Fibroblast of skin of left quadriceps (primary cell): ENCODE data around the gene CNGA3.
"Not testable (repeated sequence)": the region's sequence is repeated elsewhere in the genome, so short reads cannot be mapped to it uniquely, and the experiment has no call there.

Experiments
- DNase-seq, 2 experiments: peaks; one replicate each; pipeline ENCODE4 v3.0.0-alpha.2; 2013; ENCODE audit warnings: low read depth in 2 of 2

Gene CNGA3

DNA sequence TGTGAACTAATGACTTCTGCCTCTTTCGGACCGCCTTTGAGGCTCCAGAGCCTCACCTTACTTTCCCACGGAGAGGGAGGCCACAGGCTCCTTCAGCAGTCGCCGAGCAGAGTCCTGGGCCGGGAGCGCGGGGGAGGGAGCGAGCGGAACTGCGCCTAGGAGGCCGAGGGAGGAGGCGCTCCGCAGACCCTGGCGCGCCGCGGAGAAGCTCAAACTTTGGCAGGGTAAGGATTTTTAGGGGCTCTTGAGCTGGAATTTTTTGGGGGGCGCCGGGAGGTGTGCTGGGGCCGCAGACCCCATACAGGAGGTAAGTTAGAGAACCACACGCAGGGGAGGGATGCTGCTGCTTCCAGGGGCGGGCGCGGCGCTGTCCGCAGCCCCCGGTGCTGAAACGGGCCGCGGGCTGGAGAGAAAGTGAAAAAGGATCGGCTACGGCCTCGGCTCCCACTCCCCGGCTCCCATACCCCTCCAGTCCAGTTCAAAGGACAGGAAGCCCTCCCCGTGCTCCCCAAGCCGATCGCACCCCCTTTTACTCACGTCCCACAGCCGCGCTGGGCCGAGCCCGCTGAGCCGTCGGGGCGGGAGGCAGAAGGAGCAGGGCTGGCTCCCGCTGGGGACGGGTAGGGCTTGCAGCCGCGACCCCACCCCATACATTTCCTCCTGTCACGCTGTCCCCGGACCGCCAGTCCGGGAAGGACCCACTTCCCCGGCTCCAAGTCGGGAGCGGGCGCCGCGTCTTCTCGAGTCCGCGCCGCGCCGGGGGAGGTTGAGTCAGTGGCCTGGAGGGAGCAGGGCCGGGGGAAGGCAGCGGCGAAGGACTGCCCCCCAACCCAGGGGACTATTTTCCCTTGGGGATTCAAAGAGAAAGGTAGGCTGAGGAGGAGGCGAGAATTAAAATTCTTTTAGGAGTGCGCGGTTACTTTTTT, at the start of gene CNGA3:
Gene CNGA3, plus strand, starts transcription at position 146 of the 926 bp plus-strand sequence. CDS start 23,520 bp downstream, outside the sequence.
- DNase-seq = no peak

DNA sequence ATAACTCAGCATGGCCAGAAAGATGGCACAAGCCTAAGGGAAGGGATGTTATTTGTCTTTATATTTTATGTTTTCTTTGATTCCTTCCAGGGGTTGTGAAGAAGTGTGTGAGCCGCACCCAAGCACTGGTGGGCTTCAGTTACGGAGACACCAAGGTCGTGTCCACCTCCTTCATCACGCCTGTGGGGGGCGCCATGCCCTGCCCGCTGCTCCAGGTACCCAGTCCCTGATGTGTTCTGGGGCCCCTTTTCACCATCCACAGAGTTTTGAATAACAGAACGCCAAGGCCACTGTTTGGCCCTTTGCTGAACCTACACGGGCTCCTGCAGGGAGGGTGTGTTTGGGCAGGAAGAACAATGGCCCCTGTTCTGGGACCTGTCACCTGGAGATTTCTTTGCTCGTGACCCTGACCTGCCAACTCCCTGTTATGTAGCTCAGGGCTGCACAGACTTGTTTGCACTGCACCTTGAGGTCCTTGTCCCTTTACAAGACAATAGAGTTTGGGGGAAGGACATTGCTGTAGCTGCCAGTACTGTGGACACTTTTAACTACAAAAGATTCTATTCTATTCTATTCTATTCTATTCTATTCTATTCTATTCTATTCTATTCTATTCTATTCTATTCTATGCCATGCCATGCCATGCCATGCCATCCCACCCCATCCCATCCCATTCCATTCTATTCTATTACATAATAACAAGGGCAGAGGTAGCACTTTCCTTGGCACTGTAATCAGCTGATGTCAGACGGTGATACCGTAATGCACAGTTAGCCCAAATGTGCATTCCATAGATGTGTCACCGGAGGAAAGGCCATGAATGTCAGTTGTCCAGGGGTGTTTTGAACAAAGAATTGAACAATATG, 48.2 kb upstream of the CNGA3 start:
- DNase-seq = no peak

DNA sequence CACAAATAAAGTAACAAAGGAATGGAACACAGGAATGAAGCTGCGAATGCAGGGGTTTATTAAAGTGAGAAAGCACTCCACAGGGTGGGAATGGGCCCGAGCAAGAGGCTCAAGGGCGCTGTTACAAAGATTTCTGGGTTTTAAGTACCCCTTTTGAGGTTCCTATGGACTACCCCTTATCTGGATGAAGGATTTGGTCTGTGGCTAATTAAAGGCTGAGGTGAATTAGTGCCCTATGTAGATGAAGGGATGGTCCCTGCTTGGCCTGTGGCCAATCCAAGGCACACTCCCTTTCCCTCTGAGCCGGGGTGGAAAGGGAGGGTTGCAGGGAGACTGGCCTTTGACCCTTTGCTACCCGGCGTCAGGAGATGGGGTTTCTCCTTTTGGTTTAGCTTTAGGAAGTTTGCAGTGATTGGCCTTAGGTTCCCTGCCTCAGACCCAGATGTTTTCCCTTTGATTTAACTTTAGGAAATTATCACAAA, 47.5 kb upstream of the CNGA3 start:
- no peak for DNase-seq

- no peak for DNase-seq
These were observed 46.9 kb upstream of the CNGA3 start for GRCh38 chr2:98299211-98299905.

DNA sequence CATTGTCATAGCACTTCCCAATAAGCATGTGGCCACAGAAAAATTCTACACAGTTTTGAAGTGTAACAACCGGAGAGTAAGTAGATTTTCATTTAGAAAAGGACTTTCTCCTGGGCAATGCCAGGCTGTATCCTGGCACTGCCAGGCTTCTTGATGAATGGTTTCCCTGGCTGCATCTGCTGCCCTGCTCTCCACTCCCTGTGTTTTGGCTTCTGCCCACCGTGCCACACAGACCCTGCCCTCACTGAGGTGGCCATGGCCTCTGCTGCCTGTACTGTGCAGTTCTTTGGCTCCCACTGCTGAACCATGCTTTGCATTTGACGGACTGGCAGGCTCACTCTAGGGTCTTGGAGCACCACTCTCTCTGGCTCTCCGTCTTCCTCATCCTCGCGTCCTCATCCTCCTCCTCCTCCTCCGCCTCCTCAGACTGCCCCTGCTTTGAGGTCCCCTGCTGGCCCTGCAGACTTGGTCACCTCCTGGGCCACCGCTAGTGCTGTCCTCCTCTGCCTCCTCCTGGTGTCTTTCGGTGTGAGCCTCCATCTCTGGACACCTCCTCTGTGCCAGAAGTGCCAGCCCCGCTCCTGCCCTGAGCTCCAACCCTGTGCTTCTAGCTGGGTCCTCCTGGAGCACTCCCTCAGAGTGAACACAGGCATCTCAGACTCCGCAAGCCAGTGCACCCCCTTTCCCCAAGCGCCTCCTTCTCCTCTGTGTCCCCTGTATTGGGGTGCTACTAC, 45.9 kb upstream of the CNGA3 start:
- no peak for DNase-seq

- no peak for DNase-seq
These were observed 44.8 kb upstream of the CNGA3 start for GRCh38 chr2:98301469-98301868.

- not testable (repeated sequence) for DNase-seq
These were observed 39.0 kb upstream of the CNGA3 start for GRCh38 chr2:98307131-98307696.

DNA sequence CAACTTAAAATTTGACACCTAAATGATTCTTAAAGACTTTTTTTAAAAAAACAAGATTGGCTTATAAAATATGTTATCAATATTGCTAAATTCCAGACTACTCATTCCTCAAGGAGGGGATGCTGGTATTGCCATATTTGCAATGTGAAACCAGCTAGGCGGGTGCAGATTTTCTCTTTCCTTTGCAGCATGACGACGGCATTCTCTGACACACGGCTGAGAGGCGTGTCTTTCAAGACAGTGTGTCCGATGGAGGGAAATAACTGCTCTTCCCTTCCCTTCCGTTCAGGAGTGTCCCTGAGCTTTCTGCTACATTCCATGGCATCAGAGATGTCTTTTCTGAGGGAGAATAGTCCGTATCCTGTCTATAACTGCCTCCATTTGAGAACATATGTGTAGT, 38.2 kb upstream of the CNGA3 start:
- peak; percentile 5 to 11 for DNase-seq

DNA sequence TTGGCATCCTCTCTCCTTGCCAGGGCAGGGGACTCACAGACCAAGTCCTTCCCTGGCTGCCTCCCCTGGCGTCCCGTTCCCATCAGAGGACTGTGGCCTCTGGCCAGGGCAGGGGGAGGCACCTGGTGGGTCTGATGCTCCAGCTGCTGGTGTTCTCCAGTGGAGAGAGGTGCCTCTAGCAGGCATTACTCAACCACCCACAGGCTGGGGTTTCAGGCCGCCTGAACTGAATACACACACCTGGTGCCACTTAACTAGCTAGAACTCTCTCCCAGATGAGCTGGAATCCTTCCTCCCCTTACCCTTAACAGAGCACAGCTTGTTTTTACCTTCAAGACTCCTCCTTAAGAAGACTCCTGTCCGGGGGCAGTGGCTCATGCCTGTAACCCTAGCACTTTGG, 37.7 kb upstream of the CNGA3 start:
- no peak for DNase-seq

DNA sequence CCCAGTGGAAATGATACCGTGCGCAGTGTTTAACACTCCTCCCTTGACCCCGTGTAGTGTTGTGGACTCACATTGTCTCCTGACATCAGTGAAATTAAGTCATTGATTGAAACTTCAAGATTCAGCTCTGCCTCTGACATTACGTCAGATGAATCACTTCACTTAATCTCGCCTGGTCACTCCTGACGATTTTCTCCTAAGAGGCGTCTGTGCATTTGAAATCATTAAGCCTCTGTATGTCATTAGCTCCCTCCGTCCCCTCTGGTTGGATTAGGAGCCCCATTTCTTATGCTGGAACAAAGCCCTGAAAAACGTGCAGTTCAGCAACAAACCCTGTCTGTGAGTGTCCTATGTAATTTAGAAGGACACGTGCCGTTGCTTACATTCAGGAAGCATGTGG, 36.7 kb upstream of the CNGA3 start:
- DNase-seq = no peak

DNA sequence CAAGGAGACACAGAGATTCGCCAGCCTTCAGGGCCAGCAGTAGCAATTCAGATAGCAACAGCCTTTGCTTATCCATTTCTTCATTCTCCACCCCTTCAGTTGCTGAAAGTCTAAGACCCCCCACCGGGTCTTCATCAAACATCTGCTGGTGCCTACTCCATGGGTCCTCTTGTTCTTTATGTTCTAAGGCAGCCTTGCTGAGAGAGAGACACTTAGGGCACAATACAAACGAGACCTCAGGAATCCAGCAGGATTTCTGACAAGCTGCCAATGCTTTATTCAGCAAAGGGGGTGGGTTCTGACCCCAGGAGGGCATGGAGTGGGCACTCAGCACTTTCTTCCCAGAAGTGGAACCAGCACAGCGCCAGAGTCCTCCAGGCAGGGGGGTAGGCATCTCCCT, 36.2 kb upstream of the CNGA3 start:
- no peak for DNase-seq

GRCh38 chr2:98311090-98311489, 35.2 kb upstream of the CNGA3 start:
- no peak for DNase-seq

- no peak for DNase-seq
These were observed 34.3 kb upstream of the CNGA3 start for GRCh38 chr2:98311771-98312545.

DNA sequence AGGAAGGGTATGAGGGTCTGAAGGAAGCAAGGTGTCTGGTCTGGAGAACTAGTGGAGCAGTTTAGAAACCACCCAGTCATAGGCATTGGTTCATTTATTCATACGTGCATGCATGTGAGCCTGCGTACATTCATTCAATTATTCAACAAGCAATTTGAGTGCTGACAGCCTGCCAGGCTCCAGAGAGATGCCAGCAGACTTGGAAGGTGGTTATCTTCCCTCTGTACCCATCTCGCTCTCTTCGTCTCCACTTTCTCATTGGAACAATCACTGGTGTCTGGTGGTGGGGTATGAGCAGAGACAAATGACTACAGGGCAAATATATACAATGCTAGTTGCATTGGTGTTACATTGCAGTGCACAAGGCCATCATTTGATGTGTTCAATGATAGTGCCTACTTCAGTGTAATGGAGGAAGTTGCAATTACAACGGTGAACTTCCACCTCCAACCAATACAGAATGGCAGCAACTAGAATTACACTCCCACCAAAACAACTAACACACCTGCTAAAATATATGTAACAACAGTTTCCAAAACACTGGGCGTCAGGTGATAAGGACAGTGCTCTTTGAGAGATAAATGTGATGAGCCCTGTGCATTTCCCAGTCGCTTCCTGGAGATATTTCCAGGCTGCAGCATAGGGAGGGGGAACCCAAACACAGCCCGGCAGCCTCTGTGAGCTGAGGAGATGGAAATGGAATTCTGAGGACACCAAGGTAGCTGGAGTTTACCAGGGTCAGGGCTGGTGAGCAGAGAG, 32.6 kb upstream of the CNGA3 start:
- no peak for DNase-seq

DNA sequence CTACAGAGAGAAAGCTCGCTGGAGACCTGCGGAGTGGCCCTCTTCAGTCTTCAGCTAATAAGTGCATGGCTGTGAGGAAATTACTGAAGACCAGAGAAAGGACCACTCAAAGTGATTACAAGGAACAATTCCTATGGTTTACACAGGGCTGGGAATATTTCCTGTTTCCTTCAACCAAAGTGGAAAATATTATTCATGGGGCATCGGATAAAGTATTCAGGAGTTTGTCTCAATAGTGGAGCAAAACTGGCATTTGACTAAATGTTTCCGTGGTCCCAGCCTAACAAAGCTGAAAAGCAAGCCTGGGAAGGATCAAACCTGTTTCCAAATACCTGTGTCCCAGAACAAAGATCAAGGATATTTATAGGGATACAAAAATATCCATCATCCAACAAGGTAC, 32.0 kb upstream of the CNGA3 start:
- DNase-seq = no peak

GRCh38 chr2:98315957-98316356, 30.3 kb upstream of the CNGA3 start:
- DNase-seq = no peak

DNA sequence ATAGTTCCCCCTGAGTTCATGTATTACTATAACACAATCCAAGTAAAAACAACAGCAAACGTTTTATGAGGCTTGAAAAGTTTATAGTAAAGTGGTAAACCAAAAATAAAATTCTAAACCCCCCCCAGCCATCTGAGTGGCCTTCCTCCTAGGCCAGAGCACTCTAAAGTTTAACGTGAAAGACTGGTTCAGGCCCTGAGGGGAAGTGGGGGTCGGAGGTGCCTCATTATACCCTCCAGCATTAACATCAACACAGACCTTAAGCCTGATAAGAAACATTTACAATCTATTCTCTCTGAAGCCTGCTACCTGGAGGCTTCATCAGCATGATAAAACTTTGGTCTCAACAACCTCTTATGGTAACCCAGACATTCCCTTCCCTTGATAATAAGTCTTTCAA, 29.0 kb upstream of the CNGA3 start:
- no peak for DNase-seq

- DNase-seq = not testable (repeated sequence)
These were observed 26.1 kb upstream of the CNGA3 start for GRCh38 chr2:98320171-98320570.

DNA sequence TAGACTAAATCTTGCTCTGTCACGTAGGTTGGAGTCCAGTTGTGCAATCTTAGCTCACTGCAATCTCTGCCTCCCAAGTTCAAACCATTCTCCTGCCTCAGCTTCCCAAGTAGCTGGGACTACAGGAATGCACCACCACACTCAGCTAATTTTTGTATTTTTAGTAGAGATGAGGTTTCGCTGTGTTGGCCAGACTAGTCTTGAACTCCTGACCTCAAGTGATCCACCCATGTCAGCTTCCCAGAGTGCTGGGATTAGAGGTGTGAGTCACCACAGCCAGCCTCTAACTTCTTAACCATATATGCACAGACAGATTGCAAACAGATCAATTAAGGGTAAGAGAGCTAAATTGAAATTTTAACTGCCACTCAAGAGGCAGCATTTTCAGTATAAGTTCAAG, 22.1 kb upstream of the CNGA3 start:
- DNase-seq = no peak
